GM21786 (cell line): ENCODE results near the gene TMEM125.

ENCODE experiments used
- ATAC-seq: cut with Tn5 transposase; IDR thresholded peaks from one replicate; pipeline ENCODE4 v1.9.1; 2021; ENCODE audit not compliant: unreplicated experiment

Gene TMEM125

DNA sequence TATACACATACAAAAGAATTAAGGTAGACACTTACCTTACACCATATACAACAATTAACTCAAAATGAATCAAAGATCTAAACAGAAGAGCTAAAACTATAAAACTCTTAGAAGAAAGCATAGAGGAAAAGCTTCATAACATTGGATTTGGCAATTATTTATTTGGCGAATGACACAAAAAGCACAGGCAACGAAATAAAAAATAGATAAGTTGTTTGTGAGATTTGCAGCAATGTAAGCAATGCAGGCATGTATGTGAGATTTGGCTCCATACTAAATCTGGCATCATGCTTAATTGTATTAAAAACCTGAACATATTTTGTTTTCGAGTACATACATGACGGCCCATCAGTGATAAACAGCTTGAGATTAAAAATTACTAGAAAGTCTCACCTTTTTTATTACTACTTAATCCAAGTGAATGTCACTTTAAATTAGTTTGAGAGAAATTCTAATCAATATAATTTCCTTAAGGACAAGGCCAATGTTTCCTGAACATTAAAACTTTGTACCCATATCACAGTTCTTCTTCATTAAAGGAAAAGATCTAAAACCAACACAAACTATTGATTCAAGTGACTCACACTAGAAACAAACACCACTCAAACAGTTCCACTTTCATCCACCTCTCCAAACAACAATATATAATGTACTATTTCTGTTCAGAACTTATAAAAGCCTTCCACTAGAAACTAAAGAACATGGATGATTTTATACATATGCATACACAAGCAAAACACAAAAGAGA is 23.1 kb upstream of the TMEM125 start:
- ATAC-seq: no peak

GRCh38 chr1:43247256-43247921 is 22.4 kb upstream of the TMEM125 start:
- no peak for ATAC-seq

DNA sequence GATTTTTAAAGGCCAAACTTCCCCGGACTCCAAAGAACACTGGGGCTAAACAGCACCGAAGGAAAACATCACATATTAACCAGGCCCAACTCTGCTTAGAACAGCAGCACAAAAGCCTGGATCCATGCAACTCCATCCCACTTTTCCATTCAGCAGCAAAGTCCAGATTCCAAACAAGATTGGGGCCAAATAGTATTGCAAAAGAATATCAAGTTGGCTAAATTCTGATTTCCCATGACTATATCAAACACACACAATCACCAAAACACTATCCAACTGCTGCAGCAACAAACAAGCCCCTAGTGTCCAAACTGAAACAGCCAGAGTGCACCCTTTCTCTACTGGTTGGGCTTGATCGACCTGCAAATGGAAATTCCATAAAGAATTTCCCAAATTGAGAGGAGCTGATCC is 19.4 kb upstream of the TMEM125 start:
- ATAC-seq: no peak

- ATAC-seq: no peak
These were observed 18.8 kb upstream of the TMEM125 start for GRCh38 chr1:43251024-43251423.

DNA sequence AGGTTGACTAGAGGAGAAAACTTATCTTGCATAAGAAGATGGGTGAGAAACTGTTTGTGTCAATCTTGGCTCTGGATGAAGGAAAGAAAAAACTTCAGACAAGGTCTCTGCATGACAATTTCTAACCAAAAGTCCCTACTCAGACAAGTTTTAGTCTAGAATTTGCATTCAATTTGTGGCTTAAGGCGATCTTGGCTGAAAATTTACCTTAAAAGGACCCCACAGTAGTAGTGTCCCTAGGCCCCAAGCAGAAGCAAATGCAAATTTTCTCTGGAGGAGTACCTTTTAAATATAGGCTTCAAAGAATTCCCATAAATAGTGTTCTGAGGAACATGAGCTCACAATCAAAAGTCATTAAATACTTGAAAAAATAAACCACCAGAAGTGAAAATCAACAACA is 17.6 kb upstream of the TMEM125 start:
- no peak for ATAC-seq

- no peak for ATAC-seq
These were observed 16.6 kb upstream of the TMEM125 start for GRCh38 chr1:43253173-43253572.

GRCh38 chr1:43253876-43254275 is 15.9 kb upstream of the TMEM125 start:
- no peak for ATAC-seq

DNA sequence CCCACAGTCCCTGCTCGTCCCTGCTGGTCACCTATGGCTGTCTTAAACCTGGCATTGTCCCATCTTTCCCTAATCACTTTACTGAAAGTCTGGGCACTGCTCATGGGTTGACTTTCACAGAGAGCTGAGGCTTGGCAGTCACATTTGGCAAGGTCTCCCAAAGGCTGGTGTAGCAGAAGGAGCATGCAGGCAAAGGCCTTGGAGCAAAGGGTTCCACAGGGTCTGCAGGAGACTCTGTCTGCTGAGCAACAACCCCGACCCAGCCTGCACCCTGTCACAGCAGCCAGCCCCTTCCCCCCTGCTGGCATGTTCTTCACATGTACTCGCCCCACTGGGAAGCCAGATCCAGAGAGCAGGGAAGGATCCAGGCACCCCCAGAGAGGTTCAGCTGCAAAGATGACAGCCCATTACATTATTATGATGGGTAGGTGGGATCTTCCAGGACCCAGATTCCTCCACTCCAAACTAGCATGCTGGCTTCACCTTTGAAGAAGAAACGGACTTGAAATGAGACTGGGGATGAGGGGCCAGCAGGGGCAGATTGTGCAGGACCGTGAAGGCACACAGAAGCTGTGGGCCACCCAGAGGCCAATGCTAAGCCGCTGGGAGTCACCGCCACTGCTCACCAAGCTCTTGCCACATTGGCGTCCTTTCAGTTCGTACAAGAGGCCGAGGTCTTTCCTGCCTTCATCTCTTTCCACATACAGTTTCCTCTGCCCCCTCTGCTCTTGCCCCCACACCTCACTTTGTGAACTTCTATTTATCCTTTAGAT is 14.2 kb upstream of the TMEM125 start:
- ATAC-seq: no peak

GRCh38 chr1:43256675-43257570 is 12.9 kb upstream of the TMEM125 start:
- ATAC-seq: no peak

- no peak for ATAC-seq
These were observed 11.4 kb upstream of the TMEM125 start for GRCh38 chr1:43258370-43258769.

DNA sequence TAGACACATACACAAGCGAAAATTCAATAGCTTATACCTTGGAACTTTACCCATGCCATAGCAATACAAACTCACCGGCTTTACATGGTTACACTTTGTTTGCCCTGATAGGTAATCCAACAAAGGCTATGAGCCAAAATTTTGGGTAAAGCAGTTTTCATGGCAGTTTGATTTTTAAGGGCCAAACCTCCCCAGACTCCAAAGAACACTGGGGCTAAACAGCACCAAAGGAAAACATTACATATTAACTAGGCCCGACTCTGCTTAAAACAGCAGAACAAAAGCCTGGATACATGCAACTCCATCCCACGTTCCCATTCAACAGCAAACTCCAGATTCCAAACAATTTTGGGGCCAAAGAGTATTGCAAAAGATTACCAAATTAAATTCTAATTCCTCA is 4.4 kb upstream of the TMEM125 start:
- no peak for ATAC-seq

DNA sequence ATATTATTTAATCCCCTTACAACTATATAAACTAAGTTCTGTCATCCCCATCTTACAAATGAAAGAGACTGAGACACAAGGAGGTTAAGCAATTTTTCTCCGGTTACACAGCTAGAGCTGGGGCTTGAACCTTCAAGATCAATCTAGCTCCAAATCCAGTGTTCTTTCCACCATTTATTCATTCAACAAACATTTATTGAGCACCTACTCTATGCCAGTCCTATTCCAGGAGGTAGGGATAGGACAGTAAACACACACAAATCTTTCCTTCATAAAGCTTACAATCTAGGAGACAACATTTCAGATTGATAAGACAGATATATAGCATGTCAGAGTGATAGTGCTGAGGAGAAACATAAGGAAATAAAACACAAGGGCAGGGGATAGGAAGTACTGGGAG is 2.9 kb upstream of the TMEM125 start:
- ATAC-seq: no peak

GRCh38 chr1:43267291-43267805 is 2.4 kb upstream of the TMEM125 start:
- no peak for ATAC-seq

DNA sequence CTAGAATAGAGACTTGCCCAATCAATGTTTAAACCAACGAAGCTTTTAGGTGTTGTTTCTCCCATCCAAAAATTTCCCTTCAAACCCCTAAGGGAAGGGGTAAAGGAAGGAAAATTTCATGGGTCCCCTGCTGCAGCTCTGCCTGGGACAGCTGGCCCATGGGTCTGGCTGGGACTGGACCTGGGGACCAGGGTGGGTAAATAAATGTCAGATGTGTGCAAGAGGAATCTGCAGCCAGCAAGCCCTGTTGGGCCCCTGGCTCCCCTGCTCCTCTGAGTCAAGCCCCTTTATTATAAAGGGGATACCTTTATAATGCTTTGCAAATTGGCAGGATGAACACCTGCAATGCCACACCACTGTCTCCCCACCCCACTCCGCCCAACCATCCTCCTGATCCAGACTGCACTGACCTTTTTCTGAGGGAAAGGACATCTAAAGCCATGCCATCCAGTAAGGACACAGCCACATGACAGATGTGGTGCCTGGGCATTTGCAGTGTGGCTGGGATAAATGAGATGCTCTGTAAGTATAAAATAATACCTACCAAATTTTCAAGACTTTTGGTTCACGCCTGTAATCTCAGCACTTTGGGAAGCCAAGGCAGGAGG is 1.9 kb upstream of the TMEM125 start:
- no peak for ATAC-seq

DNA sequence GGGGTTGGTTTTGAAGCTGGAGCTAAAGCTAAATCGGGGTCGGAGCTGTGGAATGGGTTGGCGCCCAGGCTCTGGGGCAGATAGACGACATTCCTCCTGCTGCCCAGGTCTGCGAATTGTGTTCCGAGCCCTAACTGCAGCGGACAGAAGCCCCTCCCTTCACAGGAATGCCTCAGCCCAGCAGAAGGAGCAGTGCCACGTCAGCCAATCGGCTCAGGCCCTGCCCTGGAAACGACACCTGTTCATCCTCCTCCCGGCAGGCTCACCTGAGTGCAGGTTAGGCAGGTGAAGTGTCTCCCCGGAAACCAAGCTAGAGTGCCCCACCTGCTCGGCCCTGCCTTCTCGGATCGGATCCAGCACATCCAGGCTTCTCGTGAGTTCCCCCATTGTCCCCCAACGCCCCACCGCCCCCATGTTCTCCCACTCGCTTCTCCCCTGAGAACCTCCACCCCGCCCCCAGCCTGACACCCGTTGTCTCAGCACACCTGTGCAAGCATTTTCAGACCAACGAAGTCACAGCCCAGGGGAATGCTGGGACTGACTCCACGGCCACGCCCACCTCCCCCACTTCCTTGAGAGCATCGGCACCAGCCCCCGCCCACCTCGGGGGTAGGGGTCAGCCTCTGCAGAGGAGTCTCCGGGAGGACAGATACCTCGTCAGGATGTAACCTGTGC is 775 bp downstream of the TMEM125 start:
- no peak for ATAC-seq

DNA sequence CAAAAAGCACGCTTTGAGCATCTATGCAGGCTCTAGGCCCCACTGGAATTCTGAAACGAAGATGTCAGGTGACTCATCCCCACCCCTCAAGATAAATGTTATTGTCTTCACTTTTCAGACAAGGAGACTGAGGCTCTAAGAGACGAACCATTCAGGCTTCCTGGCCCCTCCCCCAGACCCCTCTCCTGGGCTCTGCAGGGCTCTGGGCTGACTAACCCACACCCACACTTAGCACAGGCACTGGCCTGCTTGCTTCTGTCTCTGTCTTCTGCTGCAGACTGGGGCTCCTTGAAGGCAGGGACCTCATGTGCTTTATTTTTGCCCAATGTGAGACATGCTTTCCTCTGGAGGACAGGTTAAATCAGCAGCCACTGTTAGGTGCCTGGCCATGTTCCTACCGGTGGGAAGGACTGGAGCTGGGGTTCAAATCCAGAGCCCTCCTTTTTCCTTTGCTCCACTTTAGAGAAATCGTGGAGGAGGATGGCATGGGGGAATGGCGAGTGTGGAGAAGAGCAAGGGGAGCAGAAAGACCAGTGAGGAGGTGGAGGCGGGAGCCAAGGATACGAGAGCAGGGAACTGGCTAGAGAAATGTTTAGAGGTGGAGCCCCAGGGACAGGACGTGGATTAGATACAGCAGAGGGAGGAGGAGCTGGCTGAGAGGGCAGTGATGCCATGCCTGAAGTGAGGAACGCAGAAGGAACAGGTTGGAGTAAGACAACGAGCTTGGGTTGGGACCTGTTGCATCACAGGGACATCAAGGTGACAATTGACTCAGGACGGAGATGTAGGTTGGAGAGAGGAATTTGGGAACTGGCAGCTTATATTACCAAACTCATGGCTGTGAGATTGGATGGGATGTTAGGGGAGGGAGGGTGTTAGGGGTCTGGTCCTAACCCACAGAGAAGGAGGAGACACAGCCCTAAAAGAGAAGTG is 1.7 kb downstream of the TMEM125 start:
- ATAC-seq: no peak

DNA sequence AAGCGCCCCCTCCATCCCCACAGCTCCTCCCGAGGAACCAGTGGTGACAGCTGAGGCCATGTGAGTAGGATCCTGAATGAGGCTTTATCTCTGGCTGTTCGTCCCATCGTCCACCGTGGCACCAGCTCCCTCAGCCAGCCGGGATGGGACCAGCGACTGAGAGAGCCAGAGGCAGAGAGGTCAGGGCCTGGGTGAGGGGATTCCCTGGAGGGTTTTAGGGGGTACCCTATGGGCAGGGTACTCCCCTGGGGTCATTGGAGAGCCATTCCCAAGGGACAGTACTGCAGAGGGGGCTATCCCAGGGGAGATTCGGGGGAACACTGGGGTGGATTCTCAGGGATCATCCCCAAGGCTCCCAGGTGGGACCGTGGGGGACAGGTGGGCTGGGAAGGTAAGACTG is 2.4 kb downstream of the TMEM125 start:
- no peak for ATAC-seq
